Stimulated activated CD4-positive, alpha-beta T cell treated with anti-CD3 and anti-CD28 coated beads, Interleukin-1b, Interleukin-23, amount 100 ng/mL, for 4 hours (primary cell): ENCODE results near the gene NTSR1.
A peak's percentile ranks its signal among the peaks of the same experiment; 100 is the strongest.

Experiments
- DNase-seq, 2 donors: peaks; one replicate each; pipeline ENCODE4 v3.0.0-alpha.2; 2020; ENCODE audit warnings: low read depth in 2 of 2

The NTSR1 gene

DNA sequence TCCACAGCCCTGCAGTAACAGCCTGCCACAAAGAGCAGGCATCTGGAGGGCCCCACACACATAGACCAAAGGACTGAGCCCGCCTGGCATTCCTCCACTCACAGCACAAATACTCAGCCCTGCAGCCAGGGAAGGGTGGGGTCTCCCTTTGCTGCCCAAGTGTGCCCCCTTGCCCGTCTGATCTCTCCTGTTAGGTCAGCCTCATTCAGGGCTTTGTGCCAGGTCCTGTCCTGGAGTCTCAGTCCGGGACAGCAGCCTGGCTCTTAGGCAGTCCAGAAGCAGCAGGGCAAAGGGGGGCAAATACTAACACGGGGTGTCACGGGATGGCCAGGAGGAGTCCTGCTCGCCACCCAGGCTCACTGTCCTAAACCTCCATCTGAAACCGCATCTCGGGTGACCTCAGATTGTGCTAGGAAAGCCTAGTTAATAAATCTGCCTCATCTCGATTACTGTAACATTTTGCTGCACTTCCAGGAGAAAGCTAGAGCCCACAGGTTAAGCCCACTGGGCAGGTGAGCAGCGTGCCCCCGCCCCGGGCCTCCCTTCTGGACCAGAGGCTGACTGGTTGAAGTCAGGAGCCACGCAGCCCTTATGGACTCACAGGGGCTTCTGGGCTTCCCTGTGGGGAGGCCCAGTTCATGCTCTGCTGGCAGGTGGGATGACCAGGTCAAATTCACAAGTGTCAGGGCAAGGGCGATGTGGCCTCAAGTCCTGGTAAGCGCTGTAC is 92.8 kb downstream of the NTSR1 start:
- DNase-seq = no peak

DNA sequence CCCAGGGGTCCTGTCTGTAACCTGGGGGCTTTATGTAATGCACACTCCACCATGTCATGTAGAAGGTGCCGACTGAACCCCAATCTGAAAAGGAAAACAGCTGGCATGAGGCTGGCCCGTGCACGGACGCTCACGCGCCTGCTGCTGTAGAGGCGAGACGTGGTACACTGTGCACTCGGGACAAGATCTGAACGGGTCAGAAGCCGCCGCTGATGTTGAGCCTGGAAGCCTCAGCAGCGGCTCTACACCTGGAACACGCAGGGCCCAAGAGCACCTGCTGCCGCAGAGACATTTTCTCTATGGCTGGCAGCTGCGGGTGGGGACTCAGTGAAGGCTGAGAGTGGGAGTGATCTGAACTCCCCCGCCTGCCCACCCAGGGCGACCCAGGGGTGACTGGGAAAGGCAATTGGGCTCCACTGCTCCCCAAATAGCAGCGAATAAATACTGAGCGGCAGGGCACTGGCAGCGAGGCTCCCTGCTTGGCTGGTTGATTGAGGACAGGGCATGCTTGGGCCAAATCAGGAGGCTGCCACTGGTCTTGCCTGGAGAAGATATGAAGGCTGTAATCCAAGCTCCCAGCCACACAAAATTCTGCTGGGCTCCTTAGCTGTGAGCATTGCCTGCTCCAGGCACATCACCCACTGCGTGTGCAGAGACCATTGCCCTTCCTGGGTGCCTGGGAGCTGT is 93.5 kb downstream of the NTSR1 start:
- DNase-seq = no peak

DNA sequence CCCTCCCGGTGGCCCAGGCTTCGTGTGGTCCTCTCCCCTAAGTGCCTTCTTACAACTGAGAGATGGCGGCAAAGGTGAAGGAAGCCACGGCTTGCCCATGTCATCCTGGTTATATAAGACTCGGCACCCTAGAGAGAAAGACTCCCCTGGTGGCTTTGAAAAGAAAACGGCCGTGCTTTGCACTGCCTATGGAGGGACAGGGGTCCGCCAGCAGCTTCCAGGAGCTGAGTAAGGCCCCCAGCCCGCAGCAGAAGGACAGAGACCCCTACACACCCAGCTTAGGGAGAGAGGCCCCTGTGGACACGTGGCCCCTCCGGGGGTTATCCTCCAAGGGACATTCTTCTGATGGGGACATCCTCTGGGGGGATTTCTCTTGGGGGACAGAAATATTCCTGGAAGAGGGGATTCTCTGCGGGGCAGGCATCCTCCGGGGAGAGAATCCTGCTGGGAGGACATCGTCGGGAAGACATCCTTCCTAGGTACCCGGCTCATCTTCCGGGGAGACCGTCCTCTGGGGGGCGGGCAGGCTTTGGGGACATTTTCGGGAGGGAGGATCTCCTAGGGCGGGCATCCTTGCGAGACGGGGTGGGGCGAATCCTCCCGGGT is 95.5 kb downstream of the NTSR1 start:
- no peak for DNase-seq

DNA sequence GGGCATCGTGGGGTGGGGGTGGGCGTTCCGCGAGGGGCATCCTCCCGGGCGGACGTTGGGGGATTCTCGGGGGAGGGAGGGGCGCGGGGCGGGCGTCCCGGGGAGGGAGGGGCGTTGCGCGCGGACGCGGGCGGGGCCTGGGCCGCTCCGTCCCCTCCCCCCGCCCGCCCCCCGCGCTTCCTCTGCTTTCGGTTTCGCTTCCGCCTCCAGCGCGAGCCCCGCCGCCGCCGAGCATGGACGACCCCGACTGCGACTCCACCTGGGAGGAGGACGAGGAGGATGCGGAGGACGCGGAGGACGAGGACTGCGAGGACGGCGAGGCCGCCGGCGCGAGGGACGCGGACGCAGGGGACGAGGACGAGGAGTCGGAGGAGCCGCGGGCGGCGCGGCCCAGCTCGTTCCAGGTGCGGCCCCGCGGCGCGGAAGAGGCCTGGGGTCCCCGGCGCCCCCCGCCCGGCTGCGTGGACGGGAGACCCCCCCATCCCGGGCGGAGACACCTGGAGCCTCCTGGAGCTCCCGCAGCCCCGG is 96.1 kb downstream of the NTSR1 start, which contains the start of gene OGFR:
TSS of gene OGFR (plus strand) at position 209 of the 528 bp plus-strand sequence. CDS start at position 234, 25 bp downstream.
- peak; percentile 65 to 69 for DNase-seq

DNA sequence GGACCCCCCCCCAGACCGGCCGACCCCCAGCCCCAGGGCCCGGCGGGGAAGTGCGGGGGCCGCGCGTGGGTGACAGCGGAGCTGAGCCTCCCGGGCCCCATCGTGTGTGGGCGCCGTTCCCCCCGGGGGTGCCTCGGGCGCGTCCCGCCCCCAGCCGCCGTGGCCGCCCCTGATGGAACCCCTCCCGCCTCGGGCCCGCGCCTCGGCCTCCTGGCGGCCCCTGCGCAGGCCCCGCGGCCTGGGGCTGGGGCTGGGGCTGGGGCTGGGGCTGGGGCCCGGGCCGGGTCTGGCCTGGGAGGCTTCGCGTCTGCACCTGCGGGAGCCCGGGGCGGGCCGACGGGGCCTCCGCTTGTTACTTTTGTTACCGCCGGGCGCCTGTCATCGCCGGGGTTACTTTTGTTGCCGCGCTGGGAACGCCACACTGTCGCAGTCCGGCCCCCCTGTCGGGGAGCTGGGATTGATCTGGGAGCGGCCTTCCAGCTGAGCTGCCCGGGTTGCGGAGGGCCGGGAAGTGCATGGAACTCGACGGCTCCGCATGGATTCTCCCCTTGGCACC is 96.6 kb downstream of the NTSR1 start:
- DNase-seq = peak; percentile 47 to 54

DNA sequence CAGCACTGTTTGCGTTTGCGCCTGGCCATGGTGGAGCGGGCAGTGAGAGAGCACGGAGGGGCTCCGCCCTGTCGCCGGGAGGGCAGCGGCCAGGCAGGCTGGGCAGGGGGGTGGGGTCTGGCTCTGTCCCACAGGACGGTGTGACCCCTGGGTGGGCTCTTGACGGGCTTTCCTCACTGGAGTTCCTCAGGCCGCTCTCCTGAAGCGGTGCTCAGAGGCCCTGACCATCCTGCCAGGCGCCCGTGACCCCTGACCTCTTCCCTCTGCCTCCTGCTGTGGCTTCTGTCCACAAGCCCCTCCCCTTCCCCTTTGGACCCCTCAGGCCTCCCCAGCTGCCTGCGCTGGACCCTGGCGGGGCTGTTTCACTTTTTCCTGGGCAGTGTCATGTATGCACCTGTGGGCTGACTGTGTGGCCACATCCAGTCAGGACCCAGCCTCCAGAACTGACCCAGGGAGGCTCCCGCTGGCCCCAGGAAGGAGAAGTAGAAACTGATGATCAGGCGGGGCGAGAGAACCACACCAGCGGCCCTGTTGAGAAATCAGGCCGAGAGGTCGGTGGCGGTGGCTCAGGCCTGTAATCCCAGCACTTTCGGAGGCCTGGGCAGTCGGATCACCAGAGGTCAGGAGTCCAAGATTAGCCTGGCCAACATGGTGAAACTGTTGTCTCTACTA is 97.2 kb downstream of the NTSR1 start:
- no peak for DNase-seq

DNA sequence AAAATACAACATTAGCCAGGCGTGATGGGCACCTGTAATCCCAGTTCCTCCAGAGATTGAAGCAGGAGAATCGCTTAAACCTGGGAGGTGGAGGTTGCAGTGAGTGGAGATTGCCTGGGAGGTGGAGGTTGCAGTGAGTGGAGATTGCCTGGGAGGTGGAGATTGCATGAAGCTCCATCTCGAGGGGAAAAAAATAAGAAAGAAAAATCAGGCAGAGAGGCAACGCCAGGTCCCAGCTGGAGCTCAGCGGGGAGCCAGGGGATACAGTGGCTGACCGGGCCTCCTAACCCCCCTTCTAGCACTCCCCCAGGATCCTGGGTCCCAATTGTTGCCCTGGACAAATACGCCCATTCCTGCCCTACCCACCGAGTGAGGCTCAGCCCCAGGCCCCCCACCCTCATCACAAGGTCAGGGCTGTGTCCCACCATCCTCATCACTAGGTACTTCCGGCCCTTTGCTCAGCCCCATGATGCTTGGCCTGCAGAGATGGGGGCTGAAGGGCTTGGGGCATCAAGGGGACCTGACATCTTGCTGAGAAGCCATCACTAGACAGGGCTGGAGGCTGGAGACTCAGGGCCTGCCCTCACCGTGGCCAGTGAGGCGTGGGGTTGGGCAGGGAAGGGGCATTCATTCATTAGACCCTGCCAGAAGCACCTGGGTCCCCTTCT is 97.9 kb downstream of the NTSR1 start:
- no peak for DNase-seq

DNA sequence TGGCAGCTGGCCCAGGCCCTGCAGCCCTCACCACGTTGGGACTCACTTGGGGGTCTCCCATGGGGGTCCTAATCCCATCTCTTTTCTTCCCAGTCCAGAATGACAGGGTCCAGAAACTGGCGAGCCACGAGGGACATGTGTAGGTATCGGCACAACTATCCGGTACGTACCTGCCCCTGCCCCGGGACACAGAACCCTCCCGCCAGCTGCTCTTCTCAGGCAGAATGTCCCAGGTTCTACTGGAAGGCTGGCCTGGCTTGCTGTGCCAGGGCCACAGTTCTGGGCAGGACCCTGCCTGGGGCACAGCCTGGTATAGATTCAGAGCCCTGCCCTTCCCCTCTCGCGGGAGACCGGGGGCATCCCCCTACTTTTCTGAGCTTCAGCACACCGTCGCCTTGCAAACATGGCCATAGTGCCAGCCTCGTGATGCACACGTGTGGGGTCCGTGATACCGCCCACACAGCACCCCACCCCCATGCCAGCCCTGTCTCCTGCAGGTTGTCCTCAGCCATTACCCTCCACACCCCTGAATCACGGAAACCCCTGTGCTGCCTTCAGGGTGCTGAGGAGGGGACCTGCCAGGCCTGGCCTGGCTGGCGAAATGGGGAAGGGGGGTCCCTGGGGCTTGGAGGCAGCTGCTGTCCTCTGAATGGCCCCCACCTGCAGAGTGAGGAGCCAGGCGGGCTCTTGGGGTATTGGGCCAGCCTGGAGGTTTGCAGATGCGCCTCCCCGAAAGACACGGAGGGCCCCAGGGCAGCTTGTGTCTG is 99.0 kb downstream of the NTSR1 start:
- no peak for DNase-seq

DNA sequence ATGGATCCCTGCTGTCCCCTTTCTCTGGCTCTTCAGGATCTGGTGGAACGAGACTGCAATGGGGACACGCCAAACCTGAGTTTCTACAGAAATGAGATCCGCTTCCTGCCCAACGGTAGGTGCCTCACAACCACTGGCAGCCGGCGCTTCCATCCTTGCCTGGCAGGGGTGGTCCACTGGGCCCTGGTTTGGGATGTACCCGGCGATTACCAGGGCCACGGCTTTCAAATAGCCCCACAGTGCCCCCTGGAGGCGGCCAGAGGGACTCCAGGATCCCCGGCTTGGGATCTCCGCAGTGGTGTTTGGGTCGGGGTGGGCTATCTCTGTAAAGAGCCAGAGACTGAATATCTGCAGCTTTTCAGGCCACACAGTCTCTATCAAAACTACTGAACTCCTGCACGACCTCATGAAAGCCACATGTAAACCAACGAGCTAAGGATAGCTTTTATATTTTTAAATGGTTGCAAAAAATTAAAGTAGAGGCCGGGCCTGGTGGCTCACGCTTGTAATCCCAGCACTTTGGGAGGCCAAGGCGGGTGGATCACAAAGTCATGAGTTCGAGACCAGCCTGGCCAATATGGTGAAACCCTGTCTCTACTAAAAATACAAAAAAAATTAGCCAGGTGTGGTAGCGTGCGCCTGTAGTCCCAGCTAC is 99.7 kb downstream of the NTSR1 start:
- peak; percentile 73 for DNase-seq

DNA sequence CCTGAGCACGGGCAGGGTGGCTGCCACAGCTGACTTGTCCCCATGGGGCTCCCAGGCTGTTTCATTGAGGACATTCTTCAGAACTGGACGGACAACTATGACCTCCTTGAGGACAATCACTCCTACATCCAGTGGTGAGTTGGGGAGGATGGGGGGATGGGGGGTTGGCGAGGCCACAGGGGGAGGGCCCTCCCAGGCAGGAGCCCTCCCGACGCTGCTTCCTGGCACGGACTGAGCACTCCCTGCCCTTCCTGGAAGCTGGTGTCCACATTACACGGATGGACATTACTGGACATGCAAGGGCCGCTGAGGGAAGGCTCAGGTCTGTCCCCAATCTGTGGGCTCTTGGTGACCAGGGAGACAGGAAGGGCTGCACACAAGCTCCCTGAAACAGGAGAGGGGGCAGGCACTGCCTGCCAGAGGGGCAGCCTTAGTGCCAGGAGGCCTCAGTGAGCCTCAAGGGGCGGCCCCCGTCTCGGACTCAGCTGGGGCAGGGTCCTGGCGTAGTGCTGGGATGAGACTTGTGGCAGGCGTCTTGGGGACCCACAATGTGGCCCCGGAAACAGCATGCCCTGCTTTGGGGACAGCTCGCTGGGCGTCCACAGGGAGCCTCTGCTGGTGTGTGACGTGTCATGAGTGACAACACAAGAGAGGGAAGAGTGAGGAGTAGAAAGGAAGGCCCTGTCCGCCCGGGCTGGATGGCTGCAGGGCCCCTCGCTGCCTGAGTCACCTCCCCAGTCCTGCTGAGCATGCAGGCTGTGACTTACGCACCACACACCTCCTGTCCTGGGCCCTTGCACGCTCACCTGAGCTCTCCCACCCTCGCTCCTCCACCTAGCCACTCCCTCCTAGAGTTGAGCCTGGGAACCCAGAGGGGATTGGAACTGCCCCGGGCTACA is 101.1 kb downstream of the NTSR1 start:
- DNase-seq = no peak

DNA sequence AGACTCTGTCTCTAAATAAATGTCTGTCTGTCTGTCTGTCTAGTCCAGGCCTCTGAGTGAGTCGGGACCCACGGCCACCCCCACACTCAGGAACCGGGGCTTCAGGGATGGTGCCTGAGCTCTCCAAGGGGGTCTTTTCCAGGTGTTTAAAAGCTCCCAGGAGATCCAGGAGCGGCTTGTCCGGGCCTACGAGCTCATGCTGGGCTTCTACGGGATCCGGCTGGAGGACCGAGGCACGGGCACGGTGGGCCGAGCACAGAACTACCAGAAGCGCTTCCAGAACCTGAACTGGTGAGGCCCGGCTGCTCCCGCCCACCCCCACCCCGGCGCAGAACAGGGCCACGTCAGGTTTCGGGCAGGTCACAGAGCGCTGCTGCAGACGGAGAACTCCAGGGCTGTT is 102.7 kb downstream of the NTSR1 start:
- DNase-seq = no peak

DNA sequence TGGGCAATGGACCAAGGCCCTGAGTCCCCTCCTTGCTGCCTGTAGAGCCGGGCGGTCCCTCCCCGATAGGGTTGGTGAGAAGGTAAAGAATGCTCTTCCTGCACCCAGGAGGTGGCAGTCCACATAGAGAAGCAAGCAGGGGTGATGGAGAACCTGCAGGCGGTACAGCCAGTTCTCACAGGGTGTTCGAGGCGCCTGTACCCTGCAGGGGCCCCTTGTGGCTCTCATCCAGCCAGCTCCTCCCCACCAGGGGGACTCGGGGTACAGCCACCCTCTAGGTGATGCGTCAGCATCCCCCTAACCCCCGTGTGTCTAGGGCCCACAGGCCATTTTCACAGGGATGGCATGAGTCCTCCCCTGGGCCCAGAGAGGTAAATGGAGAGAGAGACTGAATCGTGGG is 103.1 kb downstream of the NTSR1 start:
- no peak for DNase-seq
